Progenitor cell of endocrine pancreas (in vitro differentiated cells): ENCODE results near the gene ATG2B. TPM values are rescaled to one million over a fixed set of nuclear protein-coding genes. Genes with fewer than 3 reads are reported as not detected.

ENCODE experiments used
- DNase-seq: peaks from one replicate; pipeline ENCODE4 v3.0.0; 2021; ENCODE audit warnings: low spot score; ENCODE audit not compliant: unreplicated experiment
- H3K27ac Mint-ChIP-seq: 2 replicates; pipeline ENCODE4 v1.8.0; 2021; ENCODE audit warnings: mild to moderate bottlenecking, moderate library complexity, mixed read lengths
- H3K27me3 Mint-ChIP-seq: 2 replicates; pipeline ENCODE4 v1.8.0; 2021; ENCODE audit warnings: mixed read lengths
- H3K36me3 Mint-ChIP-seq: 2 replicates; pipeline ENCODE4 v1.8.0; 2022; ENCODE audit warnings: mixed read lengths; ENCODE audit not compliant: insufficient read depth
- H3K4me1 Mint-ChIP-seq: 2 replicates; pipeline ENCODE4 v1.8.0; 2021; ENCODE audit warnings: low read depth, mixed read lengths
- H3K4me3 Mint-ChIP-seq: 2 replicates; pipeline ENCODE4 v1.8.0; 2021; ENCODE audit warnings: low read depth, mild to moderate bottlenecking, moderate library complexity, mixed read lengths
- H3K9me3 Mint-ChIP-seq: 2 replicates; pipeline ENCODE4 v1.8.0; 2021; ENCODE audit warnings: low read depth, mixed read lengths
- total RNA-seq: library from RNA; stranded (reverse); gene quantifications from 2 replicates; pipeline ENCODE4 v1.2.1, GENCODE V29; 2021
- TF ChIP-seq, protein P1 (sequence below): fragments of 200-600 bp; sonication (generic); IDR thresholded peaks from one replicate; pipeline ENCODE4 v1.5.0; 2021; ENCODE audit warnings: antibody characterized with exemption, mild to moderate bottlenecking; ENCODE audit not compliant: unreplicated experiment

ATG2B gene
- total RNA-seq, 1 donor from 2014 or later = 24.5 TPM

DNA sequence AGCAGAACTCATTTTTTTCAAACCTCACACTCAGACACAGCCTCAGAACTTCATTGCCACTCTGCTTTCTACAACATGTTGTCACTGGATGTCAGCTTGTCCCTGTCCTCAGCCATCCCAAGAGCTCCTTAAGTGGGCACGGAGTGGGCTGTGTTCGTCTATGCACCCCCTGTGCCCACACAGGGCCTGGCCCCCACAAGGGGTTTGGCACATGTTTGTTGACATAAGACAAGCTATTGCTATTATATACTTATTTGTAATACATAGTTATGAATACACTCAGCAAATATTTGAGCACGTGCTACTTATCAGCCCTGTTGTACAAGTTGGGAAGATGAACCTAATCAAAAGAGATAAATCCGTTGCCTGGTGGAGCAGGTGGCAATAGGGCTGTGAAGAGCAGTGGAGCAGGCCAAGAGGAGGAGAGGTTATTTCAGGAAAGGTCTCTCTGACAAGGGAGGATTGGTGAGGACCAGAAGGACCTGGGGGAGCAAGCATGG is 111.4 kb downstream of the ATG2B start:
- H3K4me3 Mint-ChIP-seq = no peak overlapping the region
- H3K27ac Mint-ChIP-seq = no peak overlapping the region
- no peaks in the 10 kb centered on the region for H3K4me1 Mint-ChIP-seq
- no peaks in the 10 kb centered on the region for H3K9me3 Mint-ChIP-seq
- no peak for DNase-seq
- H3K27me3 Mint-ChIP-seq = peaks cover 27% of the 10 kb centered on the region
- TF ChIP-seq, protein P1, sequence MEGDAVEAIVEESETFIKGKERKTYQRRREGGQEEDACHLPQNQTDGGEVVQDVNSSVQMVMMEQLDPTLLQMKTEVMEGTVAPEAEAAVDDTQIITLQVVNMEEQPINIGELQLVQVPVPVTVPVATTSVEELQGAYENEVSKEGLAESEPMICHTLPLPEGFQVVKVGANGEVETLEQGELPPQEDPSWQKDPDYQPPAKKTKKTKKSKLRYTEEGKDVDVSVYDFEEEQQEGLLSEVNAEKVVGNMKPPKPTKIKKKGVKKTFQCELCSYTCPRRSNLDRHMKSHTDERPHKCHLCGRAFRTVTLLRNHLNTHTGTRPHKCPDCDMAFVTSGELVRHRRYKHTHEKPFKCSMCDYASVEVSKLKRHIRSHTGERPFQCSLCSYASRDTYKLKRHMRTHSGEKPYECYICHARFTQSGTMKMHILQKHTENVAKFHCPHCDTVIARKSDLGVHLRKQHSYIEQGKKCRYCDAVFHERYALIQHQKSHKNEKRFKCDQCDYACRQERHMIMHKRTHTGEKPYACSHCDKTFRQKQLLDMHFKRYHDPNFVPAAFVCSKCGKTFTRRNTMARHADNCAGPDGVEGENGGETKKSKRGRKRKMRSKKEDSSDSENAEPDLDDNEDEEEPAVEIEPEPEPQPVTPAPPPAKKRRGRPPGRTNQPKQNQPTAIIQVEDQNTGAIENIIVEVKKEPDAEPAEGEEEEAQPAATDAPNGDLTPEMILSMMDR = no peak
- H3K36me3 Mint-ChIP-seq = no peaks in the 10 kb centered on the region

DNA sequence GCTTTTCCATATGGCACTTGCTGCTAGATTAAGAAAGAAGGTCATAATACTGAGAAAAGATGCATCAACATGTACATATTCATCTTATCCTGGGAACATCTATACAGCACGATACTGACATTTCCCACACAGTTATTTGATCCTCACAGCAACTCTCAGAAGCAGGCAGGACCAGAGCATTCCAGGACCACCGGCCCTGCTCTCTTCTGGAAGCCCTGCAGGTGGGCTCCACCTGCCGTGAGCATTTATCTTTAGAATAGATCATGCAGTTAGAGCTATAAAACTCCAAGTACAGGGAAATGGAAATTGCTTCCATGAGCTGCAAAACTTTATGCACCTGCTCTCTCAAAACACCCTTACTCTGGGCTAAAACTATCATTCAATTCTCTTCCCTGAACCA is 112.7 kb downstream of the ATG2B start:
- TF ChIP-seq, protein P1 = no peak
- Mint-ChIP-seq H3K9me3 (no peaks in the 10 kb centered on the region), H3K4me1 (no peaks in the 10 kb centered on the region), H3K4me3 (no peak overlapping the region), H3K27ac (no peak overlapping the region), H3K27me3 (peaks cover 22% of the 10 kb centered on the region), H3K36me3 (no peaks in the 10 kb centered on the region)
- DNase-seq = no peak

GRCh38 chr14:96249029-96249428 is 114.1 kb downstream of the ATG2B start:
- no peaks in the 10 kb centered on the region for H3K4me1 Mint-ChIP-seq
- H3K9me3 Mint-ChIP-seq = no peaks in the 10 kb centered on the region
- peaks cover 12% of the 10 kb centered on the region for H3K27me3 Mint-ChIP-seq
- H3K36me3 Mint-ChIP-seq = no peaks in the 10 kb centered on the region
- H3K4me3 Mint-ChIP-seq = no peak overlapping the region
- H3K27ac Mint-ChIP-seq = no peak overlapping the region
- TF ChIP-seq, protein P1 = no peak
- DNase-seq = no peak

GRCh38 chr14:96247031-96247430 is 116.1 kb downstream of the ATG2B start:
- Mint-ChIP-seq H3K27me3 (peaks cover 3% of the 10 kb centered on the region), H3K36me3 (no peaks in the 10 kb centered on the region), H3K4me1 (no peaks in the 10 kb centered on the region), H3K4me3 (no peak overlapping the region), H3K27ac (no peak overlapping the region), H3K9me3 (peaks cover 4% of the 10 kb centered on the region)
- no peak for DNase-seq
- TF ChIP-seq, protein P1 = no peak

DNA sequence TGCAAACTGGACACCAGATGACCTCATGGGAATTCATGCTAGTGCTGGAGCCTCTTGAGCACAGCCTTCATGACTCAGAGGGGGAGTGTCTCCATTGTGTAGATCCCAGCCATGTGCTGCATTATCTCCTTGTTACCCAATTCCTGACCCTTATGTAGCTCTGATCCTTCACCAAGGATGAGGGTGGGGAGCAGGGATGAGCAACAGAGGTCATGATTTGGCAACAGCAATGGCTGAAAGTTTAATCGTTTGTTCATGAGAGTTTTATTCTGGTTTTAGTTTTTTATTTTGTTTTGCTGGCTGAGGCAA is 116.6 kb downstream of the ATG2B start:
- H3K27me3 Mint-ChIP-seq = peaks cover 3% of the 10 kb centered on the region
- TF ChIP-seq, protein P1 = no peak
- DNase-seq = no peak
- peaks cover 4% of the 10 kb centered on the region for H3K9me3 Mint-ChIP-seq
- H3K4me1 Mint-ChIP-seq = no peaks in the 10 kb centered on the region
- no peak overlapping the region for H3K27ac Mint-ChIP-seq
- H3K36me3 Mint-ChIP-seq = no peaks in the 10 kb centered on the region
- H3K4me3 Mint-ChIP-seq = no peak overlapping the region
